Measurements from ENCODE around the gene IMMP1L.
"Not testable (repeated sequence)": the region's sequence is repeated elsewhere in the genome, so short reads cannot be mapped to it uniquely, and the experiment has no call there.

Gene IMMP1L, protein sequence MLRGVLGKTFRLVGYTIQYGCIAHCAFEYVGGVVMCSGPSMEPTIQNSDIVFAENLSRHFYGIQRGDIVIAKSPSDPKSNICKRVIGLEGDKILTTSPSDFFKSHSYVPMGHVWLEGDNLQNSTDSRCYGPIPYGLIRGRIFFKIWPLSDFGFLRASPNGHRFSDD

DNA sequence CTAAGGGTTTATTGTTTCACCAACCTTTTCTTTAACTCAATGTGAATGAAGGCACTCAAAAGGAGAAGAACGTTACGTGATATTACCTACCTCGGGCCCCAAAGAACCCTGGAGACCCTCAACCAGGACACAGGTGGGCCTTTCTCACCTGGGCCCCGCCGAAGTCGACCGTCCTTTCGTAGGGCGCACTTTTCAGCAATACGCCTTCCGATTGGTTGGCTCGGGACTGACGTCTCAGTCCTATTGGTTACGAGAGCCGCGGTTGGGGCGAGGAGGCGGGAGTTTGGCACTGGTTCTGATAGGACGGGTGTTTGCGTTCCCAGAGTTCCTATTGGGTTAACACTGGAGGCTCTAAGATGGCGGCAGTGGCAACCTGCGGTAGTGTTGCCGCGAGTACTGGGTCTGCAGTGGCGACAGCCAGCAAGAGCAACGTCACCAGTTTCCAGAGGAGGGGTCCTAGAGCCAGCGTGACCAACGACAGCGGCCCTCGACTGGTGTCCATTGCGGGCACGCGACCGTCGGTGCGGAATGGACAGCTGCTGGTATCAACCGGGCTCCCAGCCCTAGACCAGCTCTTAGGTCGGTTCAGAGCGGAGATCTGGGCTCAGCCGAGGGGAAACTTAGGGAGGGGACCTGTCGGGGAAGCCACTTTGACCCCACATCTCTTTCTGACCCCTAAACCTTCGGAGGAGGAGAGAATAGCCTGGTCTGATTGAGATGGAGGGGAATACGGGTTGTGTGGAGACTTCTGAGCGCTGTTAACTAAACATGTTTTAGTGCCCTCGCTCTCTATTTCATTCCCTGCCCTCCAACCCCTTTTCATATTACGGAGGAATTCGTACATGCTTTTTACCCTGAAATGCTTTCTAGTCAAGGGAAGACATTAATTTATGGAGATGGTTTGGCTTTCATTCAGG, at the start of gene IMMP1L, which contains the start of gene ELP4:
Gene IMMP1L (minus strand): TSS at position 194 of the 917 bp plus-strand sequence. CDS start 46,346 bp downstream, outside the sequence.
Gene ELP4 (plus strand): TSS at position 339 of the 917 bp plus-strand sequence. CDS start 18 bp downstream, at position 357.
- peak; percentile 96 to 98 for DNase-seq

DNA sequence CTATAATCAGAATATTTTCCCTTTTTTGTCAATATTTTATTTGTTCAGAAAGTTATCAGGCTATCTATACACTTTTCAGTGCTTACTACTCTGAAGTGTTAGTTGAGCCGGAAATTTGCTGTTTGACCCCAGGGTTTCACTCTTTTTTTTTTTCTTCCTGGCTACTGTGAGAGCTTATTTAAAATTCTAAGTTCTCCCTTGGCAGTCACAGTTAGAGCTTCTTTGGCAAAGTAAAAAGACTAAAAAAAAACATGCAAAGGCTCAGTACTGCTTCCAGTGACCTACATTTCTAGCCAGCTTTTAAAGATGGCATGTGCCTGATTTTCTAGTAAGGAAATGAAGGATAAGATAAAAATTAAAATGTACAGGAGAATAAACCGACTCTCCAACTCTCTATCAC, 48.6 kb upstream of the IMMP1L start:
- no peak for DNase-seq

GRCh38 chr11:31555938-31556337, 46.5 kb upstream of the IMMP1L start:
- no peak for DNase-seq

DNA sequence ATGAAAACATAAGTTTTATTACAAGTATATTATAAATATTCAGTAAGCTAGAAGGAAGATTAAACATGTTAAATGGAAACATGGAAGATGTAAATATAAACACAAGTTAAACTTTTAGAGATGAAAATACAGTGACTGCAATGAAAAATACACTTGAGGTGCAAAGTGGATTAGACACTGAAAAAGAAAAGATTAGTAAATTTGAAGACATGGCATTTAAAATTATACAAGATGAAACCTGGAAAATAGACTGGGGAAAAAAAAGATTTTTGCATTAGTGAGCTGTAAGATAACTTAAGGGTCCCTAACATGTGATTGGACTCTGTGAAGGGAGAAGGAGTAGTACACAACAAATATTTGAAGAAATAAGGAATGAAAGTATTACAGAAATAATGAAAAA, 33.4 kb upstream of the IMMP1L start:
- no peak for DNase-seq

DNA sequence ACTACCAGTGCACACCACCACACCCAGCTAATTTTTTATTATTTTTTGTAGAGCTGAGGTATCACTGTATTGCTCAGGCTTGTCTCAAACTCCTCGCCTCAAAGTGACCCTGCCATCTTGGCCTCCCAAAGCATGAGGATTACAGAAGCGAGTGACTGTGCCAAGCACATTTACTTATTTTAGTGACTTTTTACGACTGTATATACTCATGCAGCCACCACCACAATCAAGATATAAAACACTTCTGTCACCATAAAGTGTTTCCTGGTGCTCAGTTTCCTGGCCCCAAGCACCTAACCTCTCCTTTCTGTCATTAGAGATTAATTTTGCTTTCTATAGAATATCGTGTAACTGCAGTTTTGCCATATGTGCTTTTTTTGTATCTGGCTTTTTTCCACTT, 26.1 kb upstream of the IMMP1L start:
- no peak for DNase-seq

DNA sequence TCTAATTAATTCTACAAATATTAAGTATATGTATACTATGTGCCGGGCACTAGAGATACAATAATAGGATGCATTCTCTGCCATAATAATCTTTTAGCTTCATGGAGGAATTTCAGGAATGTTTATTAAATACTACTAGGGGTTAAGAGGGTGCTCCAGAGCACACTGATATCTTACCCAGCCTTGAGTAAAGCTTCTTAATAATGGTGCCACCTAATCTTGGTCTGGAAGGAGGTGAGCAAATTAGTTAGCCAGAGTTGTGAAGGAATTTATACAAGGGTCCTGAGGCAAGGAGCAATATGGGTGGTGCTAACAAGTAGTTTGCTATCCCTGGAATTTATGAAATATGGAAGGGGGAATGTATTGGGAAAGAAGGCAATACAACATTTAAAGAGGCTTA, 21.9 kb upstream of the IMMP1L start:
- no peak for DNase-seq

DNA sequence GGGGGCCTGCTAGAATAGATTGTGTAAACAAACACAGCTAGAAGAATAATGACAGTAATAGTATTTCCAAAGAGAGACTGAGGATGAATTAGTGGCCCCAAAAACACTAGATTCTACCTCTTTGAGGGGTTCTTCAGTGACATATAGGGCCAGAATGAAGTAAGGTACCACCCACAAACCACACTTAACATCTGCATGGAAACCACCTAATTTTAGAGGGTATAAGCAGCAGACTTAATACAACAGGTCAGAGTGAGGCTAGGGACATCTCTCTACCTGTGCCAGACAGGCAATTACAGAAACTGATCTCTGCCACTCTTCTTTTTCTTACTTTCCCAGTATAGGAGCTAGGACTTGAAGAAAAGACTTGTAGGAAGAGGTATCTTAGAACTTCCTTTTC, 20.3 kb upstream of the IMMP1L start:
- DNase-seq = no peak

DNA sequence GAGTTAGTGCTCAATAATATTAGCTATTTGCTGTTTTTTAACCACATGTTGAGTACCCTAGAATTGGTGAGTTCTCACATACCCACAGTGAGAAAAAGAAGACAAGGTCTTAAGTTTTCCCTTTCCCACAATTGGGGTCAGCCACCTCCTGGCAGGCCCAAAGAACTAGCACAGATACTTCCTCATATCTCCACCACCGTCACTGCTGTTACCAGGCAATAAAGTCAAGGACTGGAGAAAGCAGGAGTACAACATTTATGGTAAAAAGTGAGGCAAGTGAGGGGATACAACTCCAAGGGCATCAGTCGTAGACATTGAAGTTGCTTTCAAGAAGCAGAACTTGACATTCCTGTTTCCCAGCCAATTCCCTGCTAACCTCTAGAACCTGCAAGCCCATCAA, 19.8 kb upstream of the IMMP1L start:
- DNase-seq = no peak

DNA sequence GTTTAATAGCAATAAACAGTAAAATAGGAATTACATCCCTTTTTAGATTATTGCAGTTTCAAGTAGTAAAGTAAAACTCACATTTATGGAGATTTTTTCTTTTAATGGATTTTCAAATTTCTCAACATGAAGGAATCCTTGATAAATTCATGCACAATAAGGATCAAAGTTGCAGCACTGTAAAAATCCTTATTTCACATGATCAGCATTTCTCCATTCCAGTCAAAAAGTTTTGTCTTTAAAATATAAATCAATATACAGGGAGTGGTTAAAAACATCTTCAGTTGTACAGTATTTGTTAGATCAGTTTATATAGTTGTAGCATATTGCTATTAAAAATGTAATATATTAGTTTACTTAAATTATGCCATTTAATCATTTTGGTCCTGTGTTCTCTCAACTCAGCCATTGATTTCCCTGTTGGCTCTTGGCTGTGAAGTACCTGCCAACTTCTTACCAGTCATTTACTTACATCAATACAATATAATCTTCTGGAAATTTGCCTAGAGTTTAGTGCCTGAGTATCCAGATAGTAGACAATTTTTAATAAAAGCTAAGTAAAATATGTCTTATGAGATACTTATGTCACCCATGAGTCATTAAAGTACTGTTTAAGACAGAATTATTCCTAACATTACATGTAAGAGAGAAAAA, 12.2 kb upstream of the IMMP1L start:
- DNase-seq = no peak

GRCh38 chr11:31512117-31512516, 2.7 kb upstream of the IMMP1L start:
- no peak for DNase-seq

DNA sequence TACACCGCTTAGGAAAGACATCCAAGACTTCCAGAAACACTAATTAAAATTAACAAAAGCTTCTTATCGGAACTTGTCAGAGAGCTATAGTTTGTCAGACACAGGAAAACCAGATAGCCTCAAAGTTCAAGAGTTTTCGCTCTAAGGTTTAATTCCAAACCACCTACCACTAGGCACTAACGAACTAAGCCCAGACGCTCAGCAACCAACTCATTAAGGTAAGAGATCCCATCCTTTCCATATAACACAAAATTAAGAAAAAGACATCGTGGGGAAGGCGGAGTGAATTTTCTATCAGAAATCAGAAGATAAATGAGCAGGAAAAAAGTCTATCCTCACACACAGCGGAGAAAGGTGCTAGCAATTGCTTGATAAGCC, 382 bp downstream of the IMMP1L start:
- DNase-seq = no peak

- DNase-seq = no peak
Observed at GRCh38 chr11:31500560-31500959, 8.9 kb downstream of the IMMP1L start.

GRCh38 chr11:31499576-31500178, 9.7 kb downstream of the IMMP1L start:
- DNase-seq = no peak

GRCh38 chr11:31493762-31494161, 15.7 kb downstream of the IMMP1L start:
- DNase-seq = not testable (repeated sequence)

DNA sequence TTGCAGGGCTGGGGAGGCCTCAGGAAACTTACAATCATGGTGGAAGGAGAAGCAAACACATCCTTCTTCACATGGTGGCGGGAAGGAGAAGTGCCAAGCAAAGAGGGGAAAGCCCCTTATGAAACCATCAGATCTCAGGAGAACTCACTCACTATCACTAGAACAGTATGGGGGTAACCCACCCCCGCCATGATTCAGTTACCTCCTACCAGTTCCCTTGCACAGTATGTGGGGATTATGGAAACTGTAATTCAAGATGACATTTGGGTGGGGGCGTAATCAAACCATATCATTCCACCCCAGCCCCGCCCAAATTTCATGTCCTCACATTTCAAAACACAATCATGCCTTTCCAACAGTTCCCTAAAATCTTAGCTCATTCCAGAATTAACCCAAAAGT, 16.2 kb downstream of the IMMP1L start:
- no peak for DNase-seq

GRCh38 chr11:31492320-31492913, 17.0 kb downstream of the IMMP1L start:
- no peak for DNase-seq

DNA sequence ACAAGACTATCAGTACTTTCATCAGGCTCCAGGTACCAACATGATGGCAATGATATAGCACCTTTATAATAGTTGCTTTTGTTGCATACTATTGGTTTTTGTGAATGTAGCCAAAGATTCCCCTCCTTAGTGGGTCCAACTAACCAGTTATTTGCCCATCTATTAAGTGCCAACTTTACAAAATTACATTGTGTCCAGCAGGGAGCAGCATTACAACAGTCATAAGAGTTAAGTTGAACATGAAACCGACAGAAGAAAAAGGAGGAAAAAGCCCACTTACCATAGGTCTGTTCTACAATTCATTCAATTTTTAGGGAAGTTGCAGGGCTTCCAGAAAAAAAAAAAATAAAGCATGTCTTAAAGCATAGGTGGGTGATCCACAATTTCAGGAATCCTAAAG, 21.6 kb downstream of the IMMP1L start:
- peak in 1 of 2 donors; percentile 40 for DNase-seq

GRCh38 chr11:31484497-31484896, 24.9 kb downstream of the IMMP1L start:
- DNase-seq = no peak

GRCh38 chr11:31480930-31481329, 28.5 kb downstream of the IMMP1L start:
- DNase-seq = no peak

DNA sequence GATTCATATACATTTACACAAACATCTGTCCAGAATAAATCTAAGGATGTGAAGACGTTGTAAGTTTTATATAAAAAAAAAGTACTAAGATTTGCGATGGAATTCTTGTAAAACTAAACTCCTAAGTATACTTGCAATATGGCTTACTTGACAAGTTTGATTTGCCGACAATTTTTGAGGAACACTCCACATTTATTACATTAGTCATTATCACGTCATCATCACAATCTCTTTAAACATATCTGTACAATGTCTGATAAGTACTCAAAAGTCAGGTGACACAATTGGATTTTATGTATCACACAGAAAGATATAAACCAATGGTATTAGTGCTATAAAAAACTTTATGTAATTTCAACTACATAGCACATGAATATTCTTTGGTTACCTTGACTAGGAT, 30.4 kb downstream of the IMMP1L start:
- no peak for DNase-seq

DNA sequence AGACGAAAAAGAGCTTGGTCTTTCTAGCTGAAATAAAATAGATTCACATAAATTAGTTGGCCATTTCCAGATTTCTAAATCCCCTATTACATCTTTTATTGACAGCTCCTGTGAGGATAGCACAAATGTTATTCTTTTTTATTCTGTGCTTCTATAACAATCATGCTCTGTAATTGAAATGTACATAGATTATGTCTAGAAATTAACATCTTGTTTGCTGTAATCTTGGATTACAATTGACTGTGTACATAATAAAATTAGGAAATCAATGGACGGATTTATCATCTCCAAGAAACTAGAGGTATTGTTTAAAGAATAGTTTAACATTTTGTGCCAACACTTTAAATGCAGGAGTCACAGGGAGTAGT, 31.2 kb downstream of the IMMP1L start:
- no peak for DNase-seq

GRCh38 chr11:31477528-31478222, 31.7 kb downstream of the IMMP1L start:
- no peak for DNase-seq

Data from CD4-positive, alpha-beta T cell treated with Interleukin-4 for 1 hour (primary cell).